DMS 273 treated with DMSO at 0.1 percent for 48 hours (cell line): ENCODE measurements around the gene ABLIM3.

Source experiments
- DNase-seq: peaks from one replicate; lab custom pipeline; 2025; lab: John Stamatoyannopoulos, UW

The ABLIM3 gene

DNA sequence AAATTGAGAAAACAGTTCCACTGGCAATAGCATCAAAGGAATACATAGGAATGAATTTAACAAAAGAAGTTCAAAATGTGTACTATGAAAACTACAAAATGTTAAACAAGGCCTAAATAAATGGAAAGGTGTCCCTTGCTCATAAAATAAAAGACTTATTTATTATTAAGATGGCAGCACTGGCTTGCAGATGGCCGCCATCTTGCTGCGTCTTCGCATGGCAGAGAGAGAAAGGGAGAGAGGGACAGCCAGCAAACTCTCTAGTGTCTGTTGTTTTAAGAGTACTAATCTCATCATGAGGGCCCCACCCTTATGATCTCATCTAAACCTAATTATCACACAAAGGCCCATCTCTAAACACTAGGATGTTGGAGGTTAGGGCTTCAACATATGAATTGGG is 47.1 kb downstream of the ABLIM3 start:
- DNase-seq: no peak

GRCh38 chr5:149195337-149195887 is 54.1 kb downstream of the ABLIM3 start:
- no peak for DNase-seq

DNA sequence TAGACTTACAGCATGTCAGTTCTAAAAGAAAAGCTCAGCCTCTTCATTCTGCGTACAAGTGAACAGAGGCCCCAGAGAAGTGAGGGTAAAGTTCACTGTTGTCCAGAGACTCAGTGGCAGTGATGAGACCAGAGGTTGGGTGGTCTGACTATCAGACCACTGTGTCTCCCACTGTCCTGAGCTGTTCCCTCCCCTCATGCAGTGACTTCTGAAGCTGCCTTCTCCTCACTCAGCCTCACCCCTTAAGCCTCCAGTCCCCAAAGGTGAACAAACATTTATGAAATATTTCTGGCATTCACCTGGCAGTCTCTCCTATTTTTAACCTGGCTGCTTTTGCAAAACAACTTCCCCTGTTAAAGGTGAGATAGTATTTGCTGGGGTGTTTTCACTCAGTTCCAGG is 54.7 kb downstream of the ABLIM3 start:
- no peak for DNase-seq

DNA sequence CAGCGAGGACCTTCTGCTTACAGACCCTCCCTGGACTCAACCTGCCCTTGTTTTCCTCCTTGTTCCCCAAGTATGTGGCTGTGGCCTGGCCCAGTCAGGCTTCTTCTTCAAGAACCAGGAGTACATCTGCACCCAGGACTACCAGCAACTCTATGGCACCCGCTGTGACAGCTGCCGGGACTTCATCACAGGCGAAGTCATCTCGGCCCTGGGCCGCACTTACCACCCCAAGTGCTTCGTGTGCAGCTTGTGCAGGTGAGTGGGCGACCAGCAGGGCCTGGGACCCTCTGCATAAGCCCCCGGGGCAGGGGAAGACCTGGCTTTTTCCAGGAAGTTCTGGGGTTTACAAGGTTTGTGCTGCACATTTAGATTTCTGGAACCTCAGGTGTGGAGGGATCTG is 56.9 kb downstream of the ABLIM3 start:
- no peak for DNase-seq

GRCh38 chr5:149200355-149200754 is 59.1 kb downstream of the ABLIM3 start:
- DNase-seq: no peak

GRCh38 chr5:149201121-149201637 is 59.9 kb downstream of the ABLIM3 start:
- no peak for DNase-seq

GRCh38 chr5:149202910-149203451 is 61.7 kb downstream of the ABLIM3 start:
- DNase-seq: no peak

DNA sequence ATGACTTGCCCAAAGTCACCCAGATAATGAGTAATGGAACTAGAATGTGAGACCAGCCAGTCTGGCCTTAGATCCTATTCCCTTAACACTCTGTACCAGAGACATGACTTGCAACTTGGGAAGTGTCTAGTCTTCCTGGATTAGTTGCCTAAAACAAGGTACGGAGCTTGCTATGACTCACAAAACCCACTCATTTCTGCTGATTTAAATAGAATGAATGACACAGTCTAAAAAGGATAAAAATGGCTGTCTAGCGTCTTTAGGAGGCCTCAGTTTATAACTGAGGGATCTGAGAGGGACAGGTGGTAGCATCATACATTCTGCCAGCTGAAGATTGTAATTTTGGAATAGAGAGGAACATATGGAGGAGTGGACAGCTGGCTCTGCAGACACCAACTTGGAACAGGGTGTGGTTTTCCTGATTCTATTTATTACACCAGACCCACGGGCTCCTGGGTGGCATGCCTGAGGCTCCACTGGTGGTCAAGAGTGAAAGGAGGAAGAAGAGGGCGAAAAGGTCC is 62.7 kb downstream of the ABLIM3 start:
- DNase-seq: peak; percentile 12

DNA sequence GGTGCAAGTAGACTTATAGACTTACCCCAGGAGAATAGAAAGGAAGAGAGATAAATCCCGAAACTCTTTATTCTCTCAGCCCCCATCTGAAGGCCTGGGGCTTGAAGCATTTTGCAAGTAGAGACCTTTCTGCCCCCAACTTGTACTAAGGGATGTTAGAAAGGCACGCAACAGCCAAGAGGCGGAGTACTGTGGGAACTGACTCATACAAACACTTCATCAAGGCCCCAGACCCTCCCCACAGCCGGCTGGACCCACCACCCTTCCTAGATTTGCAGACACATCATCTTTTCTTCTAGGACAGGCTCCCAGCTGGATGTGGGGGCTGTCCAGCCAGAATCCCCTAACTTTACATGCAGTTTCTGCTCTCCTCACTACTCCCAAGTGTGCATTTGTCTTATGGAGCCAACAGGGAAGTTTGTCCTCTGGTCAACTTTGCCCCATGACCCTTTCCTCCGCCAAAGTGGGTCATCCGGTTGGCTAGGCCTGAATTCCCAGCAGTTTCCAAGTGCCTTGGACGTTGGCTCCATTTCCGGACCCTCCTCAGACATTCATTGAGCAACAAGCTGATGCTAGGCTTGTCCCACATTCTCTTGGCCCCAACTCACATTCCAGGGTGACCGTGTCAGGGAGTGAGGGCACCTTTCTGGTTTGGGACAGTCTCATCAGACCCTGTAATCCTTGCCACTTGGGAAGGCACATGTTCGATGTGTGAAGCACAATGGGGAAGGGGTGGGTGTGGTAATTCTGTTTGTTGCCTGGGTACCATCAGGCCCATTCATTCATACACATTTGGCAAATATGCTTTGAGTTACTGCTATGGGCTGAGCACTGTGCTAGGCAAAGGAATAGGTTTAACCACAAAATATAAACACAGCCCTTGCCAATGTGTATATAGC is 64.6 kb downstream of the ABLIM3 start:
- no peak for DNase-seq

DNA sequence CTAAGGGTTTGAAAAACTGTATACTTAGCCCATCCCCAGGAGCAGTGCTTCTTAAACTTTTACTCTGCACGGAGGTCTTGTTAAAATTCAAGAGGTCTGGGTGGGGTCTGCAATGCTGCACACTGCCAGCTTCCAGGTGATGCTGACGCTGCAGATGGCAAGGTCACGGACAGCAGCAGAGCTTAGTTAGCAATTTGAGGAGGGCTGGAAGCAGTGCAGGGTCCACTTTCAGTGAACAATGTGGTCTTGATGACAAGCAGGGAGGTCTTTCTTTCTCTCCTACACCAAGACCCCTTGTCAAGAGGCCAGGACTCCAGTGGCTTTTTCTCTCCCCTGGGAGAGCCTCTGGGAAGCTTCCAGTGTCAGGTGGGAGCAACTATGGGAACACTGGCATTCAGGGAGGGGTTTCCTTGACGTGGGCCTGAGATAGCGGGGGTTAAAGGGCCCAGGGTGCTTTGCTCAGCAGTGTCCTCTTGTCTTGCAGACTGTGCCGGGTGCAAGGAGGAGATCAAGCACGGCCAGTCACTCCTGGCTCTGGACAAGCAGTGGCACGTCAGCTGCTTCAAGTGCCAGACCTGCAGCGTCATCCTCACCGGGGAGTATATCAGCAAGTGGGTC is 65.3 kb downstream of the ABLIM3 start:
- DNase-seq: no peak

DNA sequence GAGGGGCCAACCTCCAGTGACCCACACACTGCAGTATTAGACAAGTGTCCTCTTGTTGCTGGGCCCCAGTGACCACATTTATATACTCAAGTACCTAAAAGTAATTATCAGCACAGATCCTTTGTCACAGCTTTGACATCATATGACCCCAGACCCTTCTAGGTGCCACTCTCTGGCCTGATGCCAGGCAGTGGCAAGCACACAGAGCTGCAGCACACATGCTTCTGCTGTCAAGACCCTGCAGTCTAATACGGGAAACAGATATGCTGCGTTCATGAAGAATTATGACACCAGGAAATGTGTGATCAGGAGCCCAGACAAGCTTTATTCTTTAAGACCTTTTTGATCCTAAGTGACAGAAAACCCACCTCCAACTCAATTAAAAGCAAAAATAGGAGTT is 66.5 kb downstream of the ABLIM3 start:
- no peak for DNase-seq

GRCh38 chr5:149210225-149210624 is 68.9 kb downstream of the ABLIM3 start:
- DNase-seq: no peak

GRCh38 chr5:149210968-149211490 is 69.7 kb downstream of the ABLIM3 start:
- DNase-seq: no peak

GRCh38 chr5:149211566-149211965 is 70.3 kb downstream of the ABLIM3 start:
- no peak for DNase-seq

DNA sequence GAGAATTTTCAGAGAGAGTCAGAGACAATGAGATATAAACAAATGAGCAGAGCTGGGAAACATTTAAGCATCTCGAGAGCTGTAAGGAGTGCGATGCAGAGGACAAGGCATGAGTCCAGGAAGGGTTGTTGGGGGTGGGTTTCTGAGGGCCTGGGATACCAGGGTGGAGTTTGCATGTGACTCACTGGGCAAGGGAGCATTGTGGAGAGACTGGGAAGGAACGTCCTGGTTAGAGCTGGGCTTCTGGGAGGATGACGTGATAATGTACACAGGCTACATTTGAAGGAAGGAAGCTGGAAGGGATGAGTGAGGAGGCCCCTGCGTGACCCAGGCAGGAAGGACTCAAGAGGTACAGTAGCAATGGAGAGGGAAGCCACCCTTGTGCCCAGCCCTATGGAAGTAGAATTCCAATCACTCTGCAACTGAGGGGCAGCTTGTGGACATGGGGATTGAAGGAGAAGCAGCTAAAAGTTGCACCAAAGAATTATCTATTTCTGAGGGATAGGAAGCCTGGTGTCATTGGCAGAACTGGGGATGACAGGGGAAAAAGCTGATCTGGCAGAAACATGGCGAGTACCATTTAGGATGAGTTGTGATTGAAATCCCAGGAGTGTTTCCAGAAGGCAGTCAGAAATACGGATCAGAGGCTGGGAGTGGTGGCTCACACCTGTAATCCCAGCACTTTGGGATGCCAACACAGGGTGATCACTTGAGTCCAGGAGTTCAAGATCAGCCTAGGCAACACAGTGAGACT is 71.1 kb downstream of the ABLIM3 start:
- DNase-seq: no peak

- no peak for DNase-seq
Measured at GRCh38 chr5:149213264-149213880, 72.1 kb downstream of the ABLIM3 start.

- no peak for DNase-seq
Measured at GRCh38 chr5:149215478-149216090, 74.3 kb downstream of the ABLIM3 start.

DNA sequence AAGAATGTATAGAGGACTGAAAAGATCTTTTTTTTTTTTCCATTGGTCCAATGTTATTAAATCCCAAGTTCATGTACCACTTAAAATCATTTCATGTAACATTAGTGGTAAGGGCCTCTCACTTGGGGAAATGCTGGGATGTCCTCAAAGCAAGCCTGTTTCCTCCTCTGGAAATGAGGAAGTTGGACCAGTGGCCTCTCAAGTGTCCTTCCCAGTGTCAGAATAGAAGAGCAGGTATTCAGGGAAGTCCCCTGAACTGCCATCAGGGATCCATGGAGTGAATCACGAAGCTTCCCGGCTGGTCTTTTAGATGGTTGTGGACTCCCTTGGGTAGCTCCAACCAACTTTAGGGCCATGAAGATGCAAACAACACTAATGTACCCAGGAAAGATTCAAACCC is 75.2 kb downstream of the ABLIM3 start:
- no peak for DNase-seq

- DNase-seq: no peak
Measured at GRCh38 chr5:149217096-149217802, 76.0 kb downstream of the ABLIM3 start.

DNA sequence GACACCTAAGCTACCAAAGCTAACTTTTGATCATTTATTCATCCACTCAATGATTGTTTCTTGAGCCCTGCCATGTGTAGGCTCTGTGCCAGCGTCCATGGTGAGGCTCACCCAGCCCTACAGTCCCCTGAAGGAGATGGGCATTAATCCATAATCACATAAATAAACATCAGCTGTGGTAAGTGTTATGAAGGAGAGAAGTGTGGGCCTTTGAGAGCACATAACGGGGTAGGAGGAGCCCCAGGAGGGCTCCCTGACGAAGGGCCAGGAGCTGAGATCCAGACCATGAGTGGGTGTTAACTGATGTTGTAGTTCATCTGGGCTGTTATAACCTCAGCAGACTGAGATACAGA is 76.5 kb downstream of the ABLIM3 start:
- DNase-seq: no peak
